ENCODE results near the gene DPH6.
A peak's percentile ranks its signal among the peaks of the same experiment; 100 is the strongest.
"Not testable (repeated sequence)": the region's sequence is repeated elsewhere in the genome, so short reads cannot be mapped to it uniquely, and the experiment has no call there.

Gene DPH6, protein sequence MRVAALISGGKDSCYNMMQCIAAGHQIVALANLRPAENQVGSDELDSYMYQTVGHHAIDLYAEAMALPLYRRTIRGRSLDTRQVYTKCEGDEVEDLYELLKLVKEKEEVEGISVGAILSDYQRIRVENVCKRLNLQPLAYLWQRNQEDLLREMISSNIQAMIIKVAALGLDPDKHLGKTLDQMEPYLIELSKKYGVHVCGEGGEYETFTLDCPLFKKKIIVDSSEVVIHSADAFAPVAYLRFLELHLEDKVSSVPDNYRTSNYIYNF

DNA sequence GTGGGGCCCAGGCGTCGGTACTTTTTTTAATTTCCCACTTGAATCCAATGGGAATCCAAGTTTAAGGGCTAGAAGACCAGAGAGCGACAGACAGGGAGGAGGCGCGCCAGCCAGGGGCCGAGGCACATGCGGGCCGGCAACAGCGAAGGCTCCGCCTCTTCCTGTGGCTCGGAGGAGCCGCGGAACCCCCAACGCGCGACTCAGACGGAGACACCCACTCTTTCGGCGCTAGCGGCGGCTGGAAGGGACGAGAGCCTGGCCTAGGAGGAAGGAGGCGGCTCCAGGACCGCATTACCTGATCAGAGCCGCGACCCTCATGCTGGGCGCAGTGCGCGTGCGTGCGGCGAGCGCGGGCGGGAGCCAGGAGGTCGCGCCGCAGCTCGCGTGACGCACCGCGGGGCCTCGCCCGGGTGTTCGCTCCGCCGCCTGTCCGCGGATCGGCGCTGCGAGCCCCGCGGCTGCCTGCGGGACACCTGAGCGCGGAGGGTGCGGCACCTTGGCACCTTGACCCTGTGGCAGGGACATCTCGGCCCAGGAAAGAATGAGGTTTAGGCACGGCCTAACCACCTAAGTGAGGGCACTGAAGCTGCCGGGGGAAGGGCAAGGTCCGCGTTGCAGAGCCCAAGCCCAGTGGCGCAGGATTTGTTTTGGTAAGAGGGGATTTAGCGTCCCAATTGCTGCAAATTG, at the start of gene DPH6:
Gene DPH6 (minus strand): TSS at position 342 of the 687 bp plus-strand sequence. CDS start 24 bp downstream, at position 318.
- peak; percentile 87 for DNase-seq (ENCODE audit: low read depth)

DNA sequence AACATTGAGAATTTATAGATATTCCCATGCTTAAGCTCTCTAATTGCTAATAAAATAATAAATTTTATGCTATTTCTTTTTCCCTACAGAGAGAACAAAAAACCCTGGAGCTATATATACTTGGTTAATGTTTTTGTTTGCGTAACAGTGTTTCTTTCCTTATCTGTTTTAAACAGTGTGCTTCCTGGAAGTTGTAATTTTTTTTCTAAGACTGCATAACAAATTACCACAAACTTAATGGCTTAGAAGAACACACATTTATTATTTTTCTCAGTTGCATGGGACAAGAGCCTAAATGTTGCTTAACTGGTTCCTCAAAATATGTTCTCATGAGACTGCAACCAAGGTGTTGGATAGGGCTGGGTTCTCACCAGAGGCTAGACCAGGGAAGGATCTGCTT, 49.7 kb upstream of the DPH6 start:
- DNase-seq (ENCODE audit: low read depth), result no peak

DNA sequence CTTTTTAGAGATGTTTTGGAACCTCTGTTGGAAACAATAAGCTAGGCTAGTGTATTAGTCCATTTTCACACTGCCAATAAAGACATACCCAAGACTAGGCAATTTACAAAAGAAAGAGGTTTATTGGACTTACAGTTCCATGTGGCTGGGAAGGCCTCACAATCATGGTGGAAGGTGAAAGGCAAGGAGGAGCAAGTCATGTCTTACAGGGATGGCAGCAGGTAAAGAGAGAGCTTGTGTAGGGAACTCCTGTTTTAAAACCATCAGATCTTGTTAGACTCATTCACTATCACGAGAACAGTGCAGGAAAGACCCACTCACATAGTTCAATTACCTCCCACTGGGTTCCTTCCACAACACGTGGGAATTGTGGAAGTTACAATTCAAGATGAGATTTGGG, 46.0 kb upstream of the DPH6 start:
- not testable (repeated sequence) for DNase-seq (ENCODE audit: low read depth)

DNA sequence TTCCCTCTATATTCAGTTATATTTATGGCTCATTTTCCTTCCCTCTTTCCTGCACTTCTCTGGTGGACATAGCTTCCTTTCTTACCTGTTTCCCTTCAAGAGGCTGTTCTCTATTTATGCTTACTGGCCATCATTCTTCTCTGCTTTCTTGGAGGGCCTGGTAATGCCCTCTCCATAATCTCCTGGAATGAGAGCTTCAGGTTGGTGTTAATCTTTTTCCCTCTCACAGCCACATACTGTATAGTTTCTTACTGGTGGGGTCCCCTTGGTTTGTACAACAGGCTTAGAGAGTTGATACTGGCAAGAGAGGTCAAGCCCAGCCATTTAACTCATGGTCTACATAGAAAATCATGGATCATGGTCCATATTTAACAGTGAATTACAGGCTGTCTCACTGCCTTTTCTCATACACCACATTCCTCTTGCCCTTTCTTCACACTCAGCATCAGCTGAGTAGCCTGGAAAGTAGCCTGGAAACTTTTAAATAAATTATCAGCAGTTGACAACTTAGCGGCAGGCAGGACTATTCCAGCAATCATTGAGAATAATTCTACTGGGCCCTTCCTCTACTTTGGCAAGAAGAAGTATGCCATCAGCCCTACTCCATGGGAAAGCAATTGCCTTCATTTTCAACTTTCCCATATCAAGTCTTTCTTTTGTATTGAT, 38.0 kb upstream of the DPH6 start:
- DNase-seq (ENCODE audit: low read depth), result no peak

DNA sequence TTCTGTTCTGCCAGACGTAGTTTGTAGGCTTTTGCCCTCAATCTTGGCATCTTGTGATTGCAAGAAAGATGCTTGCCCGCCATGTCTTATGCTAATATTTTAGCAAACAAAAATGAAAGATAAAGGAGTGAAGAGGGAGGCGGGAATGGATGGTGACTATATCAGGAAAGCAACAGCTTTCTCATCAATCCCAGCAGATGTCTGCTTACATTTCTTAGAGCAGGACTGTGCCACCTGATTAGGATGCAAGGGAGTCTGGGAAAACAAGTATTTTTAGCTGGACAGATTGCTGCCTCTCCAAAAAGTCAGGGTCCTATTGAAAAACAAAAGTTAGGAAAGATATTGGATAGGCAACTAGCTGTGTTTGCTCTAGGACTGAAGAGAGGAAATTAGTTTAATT, 34.6 kb upstream of the DPH6 start:
- no peak for DNase-seq (ENCODE audit: low read depth)

DNA sequence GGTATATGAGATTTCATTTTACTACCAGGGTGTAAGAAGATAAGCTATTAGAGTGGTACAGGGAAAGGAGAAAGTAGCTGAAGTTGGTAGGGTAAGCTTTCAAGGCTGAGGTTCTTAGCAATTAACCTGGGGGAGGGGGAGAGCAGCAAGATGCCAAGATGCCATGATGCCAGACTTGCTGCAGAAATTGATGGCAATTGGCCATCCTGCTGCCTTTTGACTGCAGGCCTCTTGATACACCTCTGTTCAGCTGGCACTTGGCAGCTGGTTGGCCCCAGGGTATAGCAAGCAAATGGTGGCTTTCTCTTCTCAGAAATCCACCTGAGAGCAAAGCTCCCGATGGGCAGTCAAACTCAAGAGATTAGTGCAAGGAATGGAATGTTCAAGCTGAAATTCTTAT, 21.4 kb upstream of the DPH6 start:
- DNase-seq (ENCODE audit: low read depth), result no peak

DNA sequence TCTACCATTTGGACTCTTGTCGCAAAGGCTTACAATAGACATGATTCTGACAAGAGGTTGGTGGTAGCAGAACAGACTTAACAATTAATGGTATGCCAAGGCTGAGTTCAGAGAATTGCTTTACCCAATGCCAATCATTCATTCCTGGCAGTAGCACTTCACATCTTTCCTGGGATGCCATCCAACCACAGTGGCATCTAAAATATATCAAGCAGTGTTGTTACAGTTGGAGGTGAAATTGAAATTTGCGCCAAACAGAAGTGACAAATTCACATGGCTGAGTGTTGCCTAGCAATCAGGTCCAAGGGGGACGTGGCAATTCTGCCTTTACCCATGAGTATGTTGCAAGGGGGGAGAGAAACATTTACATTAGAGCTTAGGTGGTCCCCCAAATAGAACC, 21.0 kb upstream of the DPH6 start:
- no peak for DNase-seq (ENCODE audit: low read depth)

DNA sequence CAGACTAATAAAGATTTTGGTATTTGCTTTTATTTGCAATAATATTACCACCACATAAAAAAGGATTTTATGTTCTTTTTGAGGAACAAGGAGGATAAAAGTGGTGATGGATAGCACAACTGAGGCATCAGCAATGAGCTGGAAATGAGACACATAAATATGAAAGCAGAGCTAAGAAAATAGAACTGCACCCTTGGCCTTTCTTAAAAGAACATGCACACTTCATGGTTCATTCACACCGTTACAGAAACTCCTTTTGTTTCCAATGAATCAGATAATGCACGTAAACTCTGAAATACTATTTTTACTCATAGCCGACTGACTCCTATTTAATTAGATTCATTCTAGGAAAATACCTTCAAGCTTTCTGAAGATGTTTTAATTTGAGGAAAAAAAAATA, 19.9 kb upstream of the DPH6 start:
- no peak for DNase-seq (ENCODE audit: low read depth)

DNA sequence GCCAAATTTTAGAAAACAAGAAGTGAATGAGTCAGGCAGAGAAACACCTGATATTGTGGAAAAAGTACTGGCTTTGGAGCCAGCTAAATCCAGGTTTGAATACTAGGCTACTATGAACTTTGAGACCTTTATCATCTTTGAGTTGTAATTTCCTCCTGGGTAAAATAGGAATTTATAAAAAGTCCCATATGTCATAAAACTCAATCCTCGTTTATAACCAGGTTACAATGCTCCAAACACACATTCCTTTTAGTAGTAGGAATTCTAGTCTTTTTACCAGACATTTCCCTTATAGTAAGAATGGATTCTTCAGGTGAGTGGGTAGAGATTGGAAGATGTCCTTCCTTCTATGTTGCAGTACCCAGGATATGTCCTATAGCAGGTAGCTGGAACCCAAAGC, 16.7 kb upstream of the DPH6 start:
- DNase-seq (ENCODE audit: low read depth), result no peak

DNA sequence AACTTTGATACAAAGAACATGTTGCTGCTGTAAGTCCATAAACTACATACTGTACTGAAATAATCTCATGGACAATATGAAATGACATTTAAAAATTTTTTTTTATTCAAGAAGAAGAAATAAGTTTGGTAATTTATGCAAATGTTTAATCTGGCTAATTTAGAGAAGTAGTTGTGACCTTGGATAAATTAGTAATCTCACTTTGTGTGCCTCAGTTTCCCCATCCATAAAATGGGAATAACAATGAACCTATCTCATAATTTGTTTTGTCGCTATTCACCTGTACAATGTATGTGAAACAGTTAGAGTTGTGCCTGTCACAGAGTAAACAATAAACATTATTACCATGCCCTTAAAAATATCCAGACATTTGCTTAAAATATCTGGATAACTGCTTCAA, 15.3 kb upstream of the DPH6 start:
- no peak for DNase-seq (ENCODE audit: low read depth)

DNA sequence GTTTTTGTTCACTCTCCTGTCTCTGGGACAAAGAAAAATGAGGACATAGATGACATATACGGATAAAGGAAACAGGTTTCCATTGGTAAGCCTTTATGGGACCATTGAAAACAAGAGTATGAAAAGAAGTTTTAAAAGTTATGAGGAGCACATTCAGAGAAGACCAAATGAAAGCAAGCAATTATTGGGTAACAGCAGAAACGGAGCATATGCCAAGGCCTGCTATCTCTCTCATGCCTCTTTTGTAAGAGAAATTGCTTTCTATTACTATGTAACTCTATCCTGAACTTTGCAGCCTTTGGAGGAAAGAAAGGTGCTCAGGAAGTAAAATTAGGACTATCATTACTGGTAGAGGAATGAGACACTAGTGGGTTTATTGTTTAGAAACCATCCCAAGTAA, 14.9 kb upstream of the DPH6 start:
- no peak for DNase-seq (ENCODE audit: low read depth)

DNA sequence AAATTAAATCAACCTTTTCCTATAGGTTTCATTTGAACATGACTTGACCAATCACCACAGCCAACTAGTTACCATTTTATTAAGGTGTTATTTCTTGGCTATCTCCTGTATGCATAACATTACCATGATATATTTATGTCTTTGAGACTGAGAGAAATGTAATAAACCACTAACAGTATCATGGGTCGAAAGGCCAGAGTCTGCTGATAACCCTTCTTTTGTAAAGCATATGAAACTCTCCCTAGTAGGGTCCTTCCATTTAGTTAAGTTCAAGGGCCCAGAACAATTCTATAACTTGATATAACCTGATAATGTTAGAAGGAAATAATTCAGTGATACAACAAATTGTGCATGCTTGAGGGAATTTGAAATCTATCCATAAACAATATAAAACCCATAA, 14.3 kb upstream of the DPH6 start:
- no peak for DNase-seq (ENCODE audit: low read depth)

DNA sequence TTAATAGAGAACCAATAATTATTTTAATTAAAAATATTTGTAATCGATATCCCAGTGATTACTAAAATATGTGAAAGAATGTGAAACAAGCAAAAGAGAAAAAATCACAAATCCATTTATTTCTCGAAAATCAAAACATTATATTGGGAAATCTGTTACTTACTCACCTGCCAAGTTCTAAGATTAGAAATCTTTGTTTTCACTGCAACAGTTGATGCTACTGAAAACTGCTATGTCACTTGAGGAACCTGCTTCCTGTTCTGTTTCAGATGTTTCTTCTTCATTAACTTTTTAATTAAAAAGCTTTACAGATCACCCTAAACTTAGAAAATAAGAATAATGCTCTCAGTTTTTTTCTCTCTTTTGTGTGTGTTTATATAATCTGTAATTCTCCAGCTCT, 13.7 kb upstream of the DPH6 start:
- no peak for DNase-seq (ENCODE audit: low read depth)

DNA sequence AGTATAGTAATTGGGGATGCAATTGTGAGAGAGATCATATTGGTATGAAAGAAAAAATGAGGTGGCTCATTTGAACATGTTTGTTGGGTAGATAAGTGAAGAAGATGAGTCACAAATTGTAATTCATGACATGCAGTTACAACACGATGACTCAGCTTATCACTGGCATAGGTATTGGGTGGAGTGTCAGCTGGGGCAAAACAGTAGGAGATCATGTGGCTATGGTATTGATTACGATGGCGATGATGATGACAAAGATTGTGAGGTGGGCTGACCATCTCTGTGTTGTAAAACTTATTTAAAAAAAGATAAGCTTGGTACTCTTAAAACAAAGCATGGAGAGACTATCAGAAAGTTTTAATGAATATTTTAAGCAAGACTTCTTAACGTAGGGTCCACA, 11.6 kb upstream of the DPH6 start:
- peak; percentile 79 for DNase-seq (ENCODE audit: low read depth)

DNA sequence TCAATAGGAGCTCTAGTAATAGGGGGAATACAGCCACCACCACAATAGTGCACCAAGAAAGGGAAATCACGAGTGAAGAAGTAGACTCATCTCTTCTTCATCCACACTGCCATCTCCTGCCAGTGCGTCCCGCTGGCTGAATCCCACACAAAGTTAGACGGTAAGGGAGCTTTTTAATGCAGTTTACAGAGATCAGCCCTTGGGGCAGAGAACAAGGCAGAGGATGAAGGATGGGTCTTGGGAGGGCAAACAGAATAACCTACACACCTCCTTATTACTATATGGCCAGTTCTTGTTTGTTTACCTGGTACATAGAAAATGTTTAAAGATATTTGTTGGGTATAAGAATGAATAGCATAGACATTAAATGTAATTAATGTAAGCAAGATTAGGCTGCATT, 11.0 kb upstream of the DPH6 start:
- no peak for DNase-seq (ENCODE audit: low read depth)

DNA sequence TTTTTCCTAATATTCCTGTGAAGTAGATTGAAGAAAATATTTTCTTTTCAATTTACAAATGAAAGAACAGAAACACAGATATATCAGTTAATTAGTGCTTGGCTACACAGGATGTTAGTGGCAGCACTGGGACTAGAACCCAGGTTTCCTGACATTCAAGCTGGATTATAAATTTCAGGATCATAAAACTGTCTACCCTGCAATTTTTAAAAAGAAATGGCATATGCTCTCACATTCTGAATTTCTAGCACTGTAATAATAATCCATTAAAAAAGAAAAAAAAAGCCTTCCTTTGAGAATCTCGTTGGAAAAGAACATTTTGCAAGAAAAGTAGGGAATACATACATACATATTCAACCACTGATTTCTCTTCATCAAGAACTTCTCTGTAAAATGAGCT, 9.3 kb upstream of the DPH6 start:
- DNase-seq (ENCODE audit: low read depth), result no peak

DNA sequence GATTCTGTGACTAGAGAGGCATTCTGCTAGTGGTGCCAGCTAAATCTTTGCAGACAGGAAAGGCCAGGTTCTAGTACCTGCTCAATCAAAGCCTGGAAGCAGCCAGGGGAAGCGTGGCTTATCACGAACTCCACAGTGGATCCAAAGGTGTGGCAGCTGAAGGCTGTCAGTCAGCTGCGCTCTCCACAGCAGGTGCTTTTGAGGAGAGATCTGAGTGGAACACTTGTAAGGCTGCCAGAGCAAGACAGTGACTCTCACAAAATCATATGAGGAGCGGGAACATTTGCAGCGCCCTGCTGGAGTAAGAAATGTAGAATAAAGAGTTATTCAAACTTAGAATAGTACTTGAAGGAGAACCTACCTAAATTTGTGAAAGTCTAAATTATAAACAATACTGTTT, 5.0 kb upstream of the DPH6 start:
- no peak for DNase-seq (ENCODE audit: low read depth)

DNA sequence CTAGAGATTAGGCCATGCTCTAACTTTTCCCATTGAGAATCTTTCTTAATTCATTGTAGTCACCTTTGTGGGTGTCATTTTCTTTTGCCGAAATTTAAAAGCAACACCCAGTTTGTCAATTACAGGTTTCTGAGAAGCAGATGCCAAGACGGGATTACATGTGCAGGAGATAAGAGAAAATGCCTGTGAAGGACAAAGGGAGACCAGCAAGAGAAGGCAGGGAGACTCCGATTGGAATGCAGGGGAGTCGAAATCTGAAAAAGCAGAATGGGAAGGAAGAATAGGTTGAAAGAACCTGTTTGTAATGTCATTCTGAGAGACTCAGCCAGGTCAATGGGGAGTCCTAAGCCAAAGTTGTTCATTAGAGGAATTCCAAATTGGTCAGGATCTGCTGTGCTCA, 3.6 kb upstream of the DPH6 start:
- no peak for DNase-seq (ENCODE audit: low read depth)

DNA sequence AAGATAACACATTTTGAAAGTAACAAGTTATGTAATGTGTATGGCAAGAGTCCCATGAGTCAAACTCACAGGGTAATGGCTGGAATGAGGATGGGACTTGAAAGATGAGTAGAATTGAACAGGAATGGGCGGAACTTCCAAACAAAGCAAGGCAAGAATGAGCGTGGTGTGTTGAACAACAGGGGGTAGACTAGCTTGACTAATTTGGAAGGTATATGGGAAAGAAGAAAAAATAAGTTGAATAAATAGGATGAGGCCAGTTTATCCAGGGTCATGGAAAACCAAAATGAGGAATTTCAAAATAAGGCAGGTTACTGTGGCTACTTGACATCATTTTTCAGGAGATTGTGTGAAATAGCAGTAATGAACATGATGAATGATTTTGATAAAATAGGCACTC, 2.5 kb upstream of the DPH6 start:
- DNase-seq (ENCODE audit: low read depth), result no peak

DNA sequence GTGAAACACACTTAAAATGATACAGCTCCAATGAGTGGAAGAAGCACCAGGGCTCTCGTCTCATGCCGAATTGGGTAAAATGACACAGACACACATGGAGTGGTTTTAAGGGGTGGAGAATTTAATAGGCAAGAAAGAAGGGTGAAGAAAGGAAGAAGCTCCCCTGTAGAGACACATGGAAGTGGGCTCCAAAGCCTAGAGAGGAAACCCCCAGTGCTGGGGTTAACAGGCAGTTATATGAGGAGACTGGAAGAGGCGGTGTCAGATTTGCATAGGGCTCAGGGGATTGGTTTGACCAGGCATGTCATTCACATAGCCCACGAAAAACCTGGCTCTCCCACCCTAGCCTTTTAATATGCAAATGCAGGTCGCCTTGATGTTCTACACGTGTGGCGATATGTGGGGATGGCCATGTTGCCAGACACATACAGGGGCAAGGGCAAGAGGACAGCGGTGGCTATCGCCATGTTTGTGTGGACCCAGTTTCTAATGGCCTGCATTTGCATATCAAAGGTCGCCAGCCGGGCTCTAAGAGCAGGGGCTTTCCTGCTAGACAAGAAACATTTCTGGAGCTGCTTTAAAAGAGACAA, 1.9 kb upstream of the DPH6 start:
- DNase-seq (ENCODE audit: low read depth), result no peak

DNA sequence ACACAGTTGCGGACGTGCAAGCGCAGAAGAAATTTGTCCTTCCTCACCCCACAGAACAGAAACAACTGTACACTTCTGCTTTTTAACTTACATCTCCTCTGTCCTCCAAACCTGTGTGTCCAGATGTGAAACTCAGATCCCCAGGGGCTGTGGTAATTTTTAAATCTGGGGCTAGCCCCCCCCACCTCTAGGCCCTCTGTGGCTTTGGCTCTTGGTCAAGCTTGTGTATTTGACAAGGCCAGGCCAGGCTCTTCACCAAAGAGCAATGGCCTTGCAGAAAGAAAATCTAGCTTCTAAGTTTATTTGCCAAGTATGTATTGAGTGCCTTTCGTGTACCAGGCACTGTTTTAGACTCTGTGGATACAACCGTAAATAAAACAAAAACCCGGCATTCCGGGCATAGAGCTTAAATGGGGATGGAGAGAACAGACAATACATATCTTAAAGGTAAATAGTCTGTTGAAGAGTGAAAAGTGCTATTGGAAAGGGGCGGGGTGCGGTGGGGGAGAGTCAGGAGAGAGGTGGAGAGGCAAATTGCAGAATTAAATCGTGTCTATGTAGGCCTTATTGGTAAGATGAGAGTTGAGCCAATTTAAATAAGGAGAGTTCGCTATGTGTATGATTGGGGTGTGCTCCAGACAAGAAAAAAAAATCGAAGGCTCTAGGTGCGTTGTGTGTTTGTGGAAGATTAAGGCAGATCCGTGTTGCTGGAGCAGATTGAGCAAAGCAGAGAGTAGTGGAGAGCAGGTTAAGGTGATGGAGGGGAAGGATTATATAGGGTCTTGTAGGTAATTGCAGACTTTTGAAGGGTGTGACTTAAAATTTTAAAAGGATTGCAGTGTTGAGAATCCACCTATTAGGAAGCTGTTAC, 781 bp upstream of the DPH6 start:
- no peak for DNase-seq (ENCODE audit: low read depth)

DNA sequence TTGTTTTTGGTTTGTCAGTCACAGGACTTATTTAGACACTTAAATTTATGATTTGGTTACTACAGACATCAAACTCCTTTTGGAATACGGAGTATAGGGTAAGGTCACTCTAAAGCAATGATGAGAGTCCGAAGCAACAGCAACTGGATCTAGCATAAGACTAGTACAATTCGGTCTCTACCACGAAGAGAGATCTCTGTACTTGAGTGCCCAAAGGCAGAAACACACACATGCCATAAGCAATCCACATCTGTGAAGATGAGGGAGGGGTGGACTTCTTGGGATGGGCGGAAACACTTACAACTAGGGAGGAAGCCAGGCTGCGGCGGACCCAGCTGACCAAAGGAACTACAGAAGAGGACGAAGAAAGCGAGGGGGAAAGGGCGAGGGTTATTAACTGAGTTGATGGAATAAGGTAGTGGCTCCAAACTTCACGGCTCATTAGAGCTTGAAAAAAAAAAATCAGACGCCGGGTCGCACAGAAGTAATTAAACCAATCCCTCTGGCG, 595 bp downstream of the DPH6 start:
- peak; percentile 74 for DNase-seq (ENCODE audit: low read depth)
